HG02798 (cell line): ENCODE results near the gene AK9.
A peak's percentile ranks its signal among the peaks of the same experiment; 100 is the strongest.

Experiments used
- ATAC-seq: cut with Tn5 transposase; IDR thresholded peaks from one replicate; pipeline ENCODE4 v1.9.1; 2021; ENCODE audit warnings: mild to moderate bottlenecking; ENCODE audit not compliant: unreplicated experiment, poor library complexity

AK9 gene

GRCh38 chr6:109485266-109485935 is 205.6 kb downstream of the AK9 start:
- ATAC-seq = no peak

DNA sequence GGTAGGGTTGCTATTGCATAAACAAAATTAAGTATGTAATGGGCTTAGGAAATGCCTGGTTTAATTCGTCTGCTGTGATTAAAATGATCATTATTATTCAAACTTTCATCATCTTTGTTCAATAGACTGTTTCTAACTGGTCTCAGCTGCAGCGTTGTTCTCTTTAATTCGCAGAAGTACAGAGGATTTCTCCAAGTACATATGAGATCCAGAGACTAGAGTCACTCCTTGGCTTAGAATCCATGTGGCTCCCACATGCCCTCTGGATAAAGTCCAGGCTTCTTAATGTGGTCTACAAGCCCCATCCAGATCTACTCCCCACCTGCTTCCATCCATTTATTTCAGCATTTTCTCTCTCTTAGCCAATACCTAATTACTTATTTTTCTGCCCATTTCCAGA is 206.9 kb downstream of the AK9 start:
- no peak for ATAC-seq

DNA sequence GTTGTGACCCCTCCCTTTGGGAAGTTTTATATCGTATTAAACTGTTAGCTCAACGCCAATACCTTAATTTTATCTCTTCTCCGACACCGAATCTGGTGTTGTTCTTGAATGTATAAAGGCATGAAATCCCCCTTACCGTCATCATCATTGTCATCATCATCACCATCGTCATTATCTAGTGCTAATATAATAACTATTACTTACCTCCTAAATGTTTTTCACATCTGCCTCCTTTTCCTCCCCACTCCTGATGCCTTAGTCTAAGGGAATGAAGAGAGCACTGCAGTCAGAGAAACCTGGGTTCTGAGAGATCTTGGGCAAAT is 207.3 kb downstream of the AK9 start:
- no peak for ATAC-seq

DNA sequence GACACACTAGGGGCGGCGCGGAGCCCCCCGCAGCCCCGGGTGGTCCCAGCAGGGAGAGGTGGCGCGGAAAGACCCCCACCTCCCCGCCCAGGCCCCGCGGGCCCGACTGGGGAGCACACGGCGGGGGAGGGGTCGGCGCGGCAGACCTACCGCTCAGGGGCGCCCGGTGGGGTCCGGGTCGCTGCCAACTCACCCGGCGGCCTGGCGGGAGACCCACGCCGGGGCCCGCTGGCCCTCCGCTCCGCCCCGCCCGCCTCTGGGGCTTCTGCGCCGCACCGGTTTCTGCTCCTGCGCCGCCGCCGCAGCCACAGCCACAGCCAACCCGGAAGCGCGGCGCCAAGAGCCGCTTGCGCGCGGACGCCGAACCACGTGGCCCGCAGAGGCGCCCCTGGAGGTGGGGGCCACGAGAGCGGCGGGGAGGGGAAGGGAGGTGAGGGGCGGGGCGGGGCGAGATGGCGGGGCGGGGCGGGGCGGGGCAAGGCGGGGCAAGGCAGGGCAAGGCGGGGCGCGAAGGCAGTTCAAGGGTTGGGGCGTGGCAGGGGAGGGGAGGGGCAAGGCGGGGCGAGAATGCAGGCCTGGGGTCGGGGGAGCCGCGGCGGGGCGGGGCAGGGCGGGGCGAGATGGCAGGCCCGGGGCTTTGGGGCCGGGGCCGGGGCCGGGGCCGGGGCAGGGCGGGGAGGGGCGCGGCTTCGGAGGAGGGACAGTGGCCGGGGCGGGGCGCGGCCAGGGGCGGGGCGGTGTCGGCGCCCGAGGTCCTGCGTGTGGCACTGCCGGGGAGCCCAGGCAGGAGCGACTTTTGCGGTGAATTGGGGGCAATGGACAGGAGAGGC is 207.9 kb downstream of the AK9 start, which contains the start of gene ZBTB24:
TSS of gene ZBTB24 (minus strand) at position 315 of the 830 bp plus-strand sequence. CDS start 1,193 bp downstream, outside the sequence.
- ATAC-seq = peak; percentile 92

DNA sequence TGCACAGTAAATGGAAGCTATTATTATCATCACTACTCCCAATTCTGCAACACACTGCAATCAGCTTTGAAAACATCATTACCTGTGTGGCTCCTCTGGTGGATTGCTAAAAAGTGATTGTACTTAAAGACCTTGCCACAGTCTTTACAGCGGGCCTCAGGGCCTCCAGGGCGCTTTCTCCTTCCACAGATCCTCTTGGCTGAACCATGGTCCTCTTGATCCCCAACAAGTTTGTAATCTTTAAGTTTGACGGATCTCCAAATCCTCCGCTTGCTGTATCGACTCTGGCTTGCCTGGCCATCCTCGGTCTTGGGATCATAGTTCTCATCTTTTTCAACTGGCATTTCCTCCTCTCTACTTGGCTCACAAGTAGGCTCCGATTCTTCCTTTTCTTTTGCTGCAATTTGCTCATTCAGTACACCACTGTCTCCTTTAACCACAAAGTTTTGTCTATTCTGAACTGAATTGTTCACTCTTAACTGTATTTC is 210.0 kb downstream of the AK9 start:
- ATAC-seq = no peak

DNA sequence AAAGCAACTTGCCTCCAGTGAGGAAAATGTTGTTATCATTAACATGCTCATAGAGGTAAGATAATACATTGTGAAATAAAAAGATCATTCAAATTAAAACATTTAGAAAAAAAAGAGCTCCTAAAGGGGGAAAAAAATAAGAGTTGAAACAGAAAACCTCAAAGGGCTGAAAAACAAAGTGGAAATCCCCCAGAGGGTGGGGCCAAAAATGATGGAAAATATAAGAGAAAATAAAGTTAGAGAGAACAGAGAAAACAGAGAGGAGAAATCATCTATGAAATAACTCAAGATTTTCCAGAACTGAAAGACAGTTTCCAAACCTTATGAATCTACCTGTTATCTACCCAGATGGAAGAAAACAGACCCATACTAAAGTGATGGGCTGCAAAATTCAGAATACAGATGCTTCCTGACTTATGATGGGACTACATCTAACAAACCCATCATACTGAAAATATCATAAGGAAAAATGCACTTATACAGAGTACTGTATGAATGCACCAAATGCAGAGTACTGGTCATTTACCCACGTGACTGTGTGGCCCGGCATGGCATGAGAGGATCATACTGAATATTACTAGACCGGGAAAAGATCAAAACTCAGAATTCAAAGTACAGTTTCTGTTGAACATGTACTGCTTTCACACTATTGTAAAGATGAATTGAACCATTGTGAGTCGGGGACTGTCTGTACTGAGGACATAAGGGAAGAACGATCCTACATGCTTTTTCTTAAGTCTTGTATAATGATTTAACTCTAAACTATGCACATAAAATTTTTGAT is 212.0 kb downstream of the AK9 start:
- no peak for ATAC-seq

DNA sequence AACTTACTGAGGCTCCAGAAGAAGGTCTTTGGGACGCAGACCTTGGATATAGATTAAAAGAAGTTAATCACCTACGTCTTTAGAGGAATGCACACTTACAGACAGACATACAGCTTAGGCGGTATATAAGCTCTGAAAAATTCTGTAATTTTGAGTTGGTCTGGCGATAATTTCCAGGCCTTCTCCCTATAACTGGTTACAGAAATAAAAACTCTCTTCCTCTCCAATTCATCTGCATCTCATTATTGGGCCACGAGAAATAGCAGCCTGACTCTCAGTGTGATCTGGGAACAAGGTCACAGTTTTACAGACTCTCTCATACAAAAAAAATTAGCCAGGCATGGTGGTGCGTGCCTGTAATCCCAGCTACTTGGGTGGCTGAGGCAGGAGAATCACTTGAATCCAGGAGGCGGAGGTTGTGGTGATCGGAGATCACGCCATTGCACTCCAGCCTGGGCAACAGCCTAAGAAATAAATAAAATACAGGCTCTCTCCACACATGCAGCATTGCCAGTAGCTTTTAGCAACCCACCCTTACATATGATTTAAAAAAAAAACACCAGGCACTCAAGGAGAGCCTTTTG is 212.7 kb downstream of the AK9 start:
- ATAC-seq = no peak

DNA sequence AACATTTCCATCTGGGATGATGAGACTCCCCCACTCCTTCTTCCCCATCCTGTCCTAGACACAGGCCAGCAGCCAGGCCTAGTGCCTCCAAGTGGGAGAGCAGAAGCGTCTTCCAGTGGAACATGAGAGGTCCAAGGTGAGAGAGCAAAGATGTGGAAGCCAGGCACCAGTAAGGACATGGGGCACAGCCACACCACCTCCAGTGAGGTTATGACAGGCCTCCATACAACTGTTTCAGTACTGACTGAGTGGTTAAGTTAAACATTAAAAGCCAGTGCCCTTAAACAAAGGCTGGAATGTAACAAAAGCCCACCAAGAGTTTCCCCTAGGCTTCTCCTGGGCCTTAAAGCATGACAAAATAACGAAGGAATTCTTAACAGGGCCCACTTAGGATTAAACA is 213.3 kb downstream of the AK9 start:
- peak; percentile 54 for ATAC-seq

DNA sequence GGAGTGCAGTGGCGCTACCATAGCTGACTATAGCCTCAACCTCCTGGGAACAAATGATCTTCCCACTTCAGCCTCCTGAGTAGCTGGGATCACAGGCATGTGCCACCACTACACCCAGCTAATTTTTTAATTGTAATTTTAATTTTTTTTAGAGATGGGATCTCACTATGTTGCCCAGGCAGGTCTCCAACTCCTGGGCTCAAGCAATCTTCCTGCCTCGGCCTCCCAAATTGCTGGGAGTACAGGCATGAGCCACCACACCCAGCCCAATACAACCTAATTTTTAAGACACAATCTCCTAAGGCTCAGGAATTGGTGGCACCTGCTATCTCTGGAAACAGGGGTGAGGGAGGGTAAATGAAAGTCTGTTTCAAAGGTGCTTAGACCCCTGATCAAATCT is 213.8 kb downstream of the AK9 start:
- no peak for ATAC-seq

- ATAC-seq = no peak
Observed at GRCh38 chr6:109475625-109476024, 215.4 kb downstream of the AK9 start.

DNA sequence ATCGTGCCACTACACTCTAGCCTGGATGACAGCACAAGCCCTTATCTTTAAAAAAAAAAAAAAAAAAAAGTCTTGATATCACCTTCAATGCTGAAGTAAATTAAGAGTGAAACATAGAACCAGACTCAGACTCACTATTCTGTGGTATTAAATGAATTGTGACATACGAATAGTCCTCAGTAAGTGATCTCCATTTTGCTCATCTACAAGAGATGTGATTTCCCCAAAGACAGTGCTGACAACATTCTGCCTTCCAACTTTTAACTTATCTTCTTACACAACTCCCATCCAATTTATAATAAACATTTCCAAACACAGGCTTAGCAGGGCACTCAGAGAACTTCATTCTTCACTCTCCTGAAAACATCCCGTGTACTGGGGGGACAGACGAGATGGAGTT is 216.0 kb downstream of the AK9 start:
- ATAC-seq = no peak

DNA sequence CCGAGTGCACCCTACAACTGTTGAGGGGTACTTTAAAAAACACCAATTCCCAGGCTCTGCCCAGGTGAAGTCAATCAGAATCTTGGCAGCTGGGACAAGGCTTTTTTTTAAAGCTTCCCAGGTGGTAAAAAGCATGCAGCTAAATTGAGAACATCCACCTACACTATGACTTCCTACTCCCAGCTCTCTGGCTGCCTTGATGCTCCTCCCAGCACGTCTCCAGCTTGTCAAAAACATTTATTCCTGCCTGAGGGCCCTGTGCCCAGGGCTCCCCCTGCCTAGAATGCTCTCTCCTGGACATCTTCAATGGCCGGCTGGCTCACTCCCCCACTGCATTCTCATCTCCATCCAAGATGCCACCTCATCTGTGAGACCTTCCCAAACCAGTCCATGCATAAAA is 217.9 kb downstream of the AK9 start:
- ATAC-seq = no peak

DNA sequence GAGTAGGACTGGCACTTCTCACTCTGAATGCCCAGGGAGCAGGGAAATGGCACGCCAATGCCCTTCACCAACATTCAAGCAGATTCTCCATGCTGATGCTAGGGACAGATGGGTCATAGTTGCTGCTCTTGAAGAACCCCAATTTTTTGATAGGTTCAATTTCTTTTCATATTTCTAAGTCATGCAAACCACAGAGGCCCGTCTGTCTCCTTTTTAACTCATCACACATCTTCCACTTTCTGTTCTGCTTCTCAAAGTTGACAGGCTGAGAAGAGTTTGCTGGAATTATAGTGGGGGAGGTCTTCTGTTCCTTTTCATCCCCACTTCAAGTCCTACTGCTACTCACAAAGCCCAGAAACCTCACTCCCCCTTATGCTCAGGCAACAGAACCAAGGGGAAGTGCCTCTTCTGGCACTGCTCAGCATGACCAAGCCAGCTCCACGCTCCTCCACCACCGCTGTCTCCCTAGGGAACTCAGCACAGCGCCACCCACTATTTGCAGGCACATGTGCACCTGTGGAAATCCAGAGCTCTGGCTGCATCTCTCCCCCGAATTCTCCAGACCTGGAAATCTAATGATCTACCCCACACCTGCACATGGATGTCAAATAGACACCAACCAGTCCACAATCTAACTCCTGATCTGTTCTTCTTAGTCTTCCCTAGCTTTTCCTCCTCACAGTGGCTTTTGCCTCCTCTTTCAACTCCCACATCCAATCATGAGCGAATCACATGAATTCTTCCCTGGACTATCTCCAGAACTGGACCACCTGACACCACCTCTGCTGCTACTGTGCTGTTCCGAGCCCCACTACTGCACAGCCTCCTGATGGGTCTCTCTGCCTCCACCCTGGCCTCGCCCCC is 218.6 kb downstream of the AK9 start:
- peak; percentile 65 for ATAC-seq

GRCh38 chr6:109471105-109471810 is 219.7 kb downstream of the AK9 start:
- peak; percentile 26 for ATAC-seq

DNA sequence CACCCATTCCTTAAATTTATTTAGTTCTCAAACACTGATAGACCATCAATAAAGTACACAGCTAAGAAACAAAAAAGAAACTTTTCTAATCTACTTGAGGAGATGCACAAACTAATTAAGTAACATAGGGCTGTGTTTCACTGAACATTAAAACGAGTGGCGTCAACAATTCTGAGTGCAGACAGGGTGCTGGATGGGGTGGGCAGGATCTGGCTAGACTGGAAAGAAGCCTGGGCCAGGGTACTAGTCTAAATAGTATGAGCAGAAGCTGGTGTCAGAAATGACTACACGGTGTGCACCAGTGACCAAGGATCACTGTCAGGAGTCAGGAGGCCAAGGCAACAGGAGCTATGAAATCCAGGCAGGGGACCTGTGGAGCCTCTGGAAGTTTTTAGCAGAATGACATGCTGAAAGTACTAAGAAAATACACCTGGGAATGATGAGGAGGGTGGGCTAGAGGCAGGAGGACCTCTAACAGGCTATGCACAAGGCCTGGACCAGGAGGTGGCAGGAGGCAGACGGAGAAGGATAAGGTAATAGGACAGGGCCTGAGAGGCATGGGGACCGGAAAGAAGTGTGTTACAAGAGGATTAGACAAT is 221.3 kb downstream of the AK9 start:
- ATAC-seq = no peak

DNA sequence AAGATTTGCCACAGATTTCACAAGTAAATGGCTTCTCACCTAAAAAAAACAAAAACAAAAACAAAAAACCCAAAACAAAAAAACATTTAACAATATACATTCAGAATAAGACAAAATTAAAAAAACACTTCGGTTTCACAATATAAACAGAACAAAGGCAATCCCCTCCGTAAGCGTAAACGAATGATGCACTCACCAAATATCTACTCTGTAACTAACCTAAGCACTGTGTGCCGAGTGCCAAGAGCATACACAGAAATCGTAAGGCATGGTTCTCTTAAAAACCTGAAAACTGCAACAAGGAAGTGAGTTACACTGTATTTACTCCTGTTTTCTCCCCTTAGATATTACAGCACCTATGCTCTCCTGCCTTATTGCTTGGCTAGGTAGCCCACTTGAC is 223.3 kb downstream of the AK9 start:
- no peak for ATAC-seq

GRCh38 chr6:109466212-109466923 is 224.6 kb downstream of the AK9 start:
- no peak for ATAC-seq

- no peak for ATAC-seq
Observed at GRCh38 chr6:109465772-109466171, 225.2 kb downstream of the AK9 start.
